Activated CD4-positive, alpha-beta T cell treated with anti-CD3 and anti-CD28 coated beads for 36 hours (primary cell): ENCODE measurements around the gene FAM167B. TPM values are rescaled to one million over a fixed set of nuclear protein-coding genes. Genes with fewer than 3 reads are reported as not detected.

Experiments
- ATAC-seq: fragments of 200-7000 bp; cut with Tn5 transposase; one replicate; pipeline ENCODE4 v1.10.0; 2021; ENCODE audit warnings: mild to moderate bottlenecking, moderate library complexity
- CTCF ChIA-PET: fragments of 350-600 bp; sonication (Branson Sonifier 250); formaldehyde crosslinking; loops from one replicate; lab custom pipeline; 2021; ENCODE audit warnings: antibody characterized with exemption; lab: Charles Lee
- POLR2A ChIA-PET: fragments of 350-600 bp; sonication (Branson Sonifier 250); formaldehyde crosslinking; loops from one replicate; lab custom pipeline; 2021; ENCODE audit warnings: antibody characterized with exemption, inconsistent platforms; lab: Charles Lee
- DNase-seq: peaks from one replicate; pipeline ENCODE4 v3.0.0-alpha.2; 2020
- H3K27ac Mint-ChIP-seq: one replicate; pipeline ENCODE4 v1.8.0; 2021; ENCODE audit warnings: mixed read lengths
- H3K27me3 Mint-ChIP-seq: one replicate; pipeline ENCODE4 v1.8.0; 2021; ENCODE audit warnings: mixed read lengths
- H3K36me3 Mint-ChIP-seq: one replicate; pipeline ENCODE4 v1.8.0; 2021; ENCODE audit warnings: low read depth, mixed read lengths
- H3K4me1 Mint-ChIP-seq: one replicate; pipeline ENCODE4 v1.8.0; 2021; ENCODE audit warnings: mixed read lengths
- H3K4me3 Mint-ChIP-seq: one replicate; pipeline ENCODE4 v1.8.0; 2021; ENCODE audit warnings: mild to moderate bottlenecking, moderate library complexity, mixed read lengths
- H3K9me3 Mint-ChIP-seq: one replicate; pipeline ENCODE4 v1.8.0; 2021; ENCODE audit warnings: low read depth, mixed read lengths
- intact Hi-C, 2 experiments: fragments of 100-400 bp; cut with DNase I in 1 of 2; cut with micrococcal nuclease in 1 of 2; formaldehyde crosslinking; loops; one replicate each; pipeline versions ENCODE4 v1.14.2 to v1.15.1; 2022 to 2024; cut with DNase I, micrococcal nuclease
- total RNA-seq, 2 experiments: library from RNA; stranded (reverse); gene quantifications; one replicate each; pipeline ENCODE4 v1.2.3, GENCODE V29; 2021

The FAM167B gene
- total RNA-seq, result under 1 TPM; 0.72 to 0.82 TPM

GRCh38 chr1:32246888-32247273 is at the start of gene FAM167B:
Gene FAM167B, plus strand, starts transcription at chr1:32247222. Its CDS starts 200 bp downstream, at chr1:32247422.
- Mint-ChIP-seq H3K4me1 (peaks cover 48% of the 10 kb centered on the region), H3K36me3 (peaks cover 10% of the 10 kb centered on the region), H3K27me3 (no peaks in the 10 kb centered on the region), H3K27ac (peak within 1 kb of the TSS; percentile 92), H3K4me3 (peak within 1 kb of the TSS; percentile 22), H3K9me3 (no peaks in the 10 kb centered on the region)
- ChIA-PET CTCF (interaction anchor here (0.5 to 5.9 kb wide), 7 partner anchors 7 to 148 kb away, joined by 3 to 45 read pairs (median 4); no protein-coding TSS in a partner anchor), POLR2A (interaction anchor here (0.7 kb wide), 2 partner anchors 9 to 148 kb away, joined by 3 to 6 read pairs; no protein-coding TSS in a partner anchor)
- DNase-seq (no peak), ATAC-seq (no peak)
- intact Hi-C loops, result loop anchor here in 1 of 2 experiments (5.0 kb wide), 1 partner anchor 75 kb away; no protein-coding TSS in a partner anchor

- POLR2A ChIA-PET, result interaction anchor here (0.6 to 1.3 kb wide), 3 partner anchors 13 to 429 kb away, joined by 4 to 7 read pairs (median 4); no protein-coding TSS in a partner anchor
- CTCF ChIA-PET, result interaction anchor here (1.1 to 2.0 kb wide), 4 partner anchors 17 to 90 kb away, joined by 3 to 6 read pairs (median 5); partner anchors contain the start of gene KPNA6
- no peak for DNase-seq
- H3K27me3 Mint-ChIP-seq, result no peaks in the 10 kb centered on the region
- no peak for ATAC-seq
- no peak overlapping the region for H3K4me3 Mint-ChIP-seq
- peaks cover 38% of the 10 kb centered on the region for H3K36me3 Mint-ChIP-seq
- H3K4me1 Mint-ChIP-seq, result peaks cover 74% of the 10 kb centered on the region
- intact Hi-C loops, result no loop called here
- H3K27ac Mint-ChIP-seq, result no peak overlapping the region
- H3K9me3 Mint-ChIP-seq, result no peaks in the 10 kb centered on the region
These were observed 49.2 kb upstream of the FAM167B start for GRCh38 chr1:32197837-32198236.

DNA sequence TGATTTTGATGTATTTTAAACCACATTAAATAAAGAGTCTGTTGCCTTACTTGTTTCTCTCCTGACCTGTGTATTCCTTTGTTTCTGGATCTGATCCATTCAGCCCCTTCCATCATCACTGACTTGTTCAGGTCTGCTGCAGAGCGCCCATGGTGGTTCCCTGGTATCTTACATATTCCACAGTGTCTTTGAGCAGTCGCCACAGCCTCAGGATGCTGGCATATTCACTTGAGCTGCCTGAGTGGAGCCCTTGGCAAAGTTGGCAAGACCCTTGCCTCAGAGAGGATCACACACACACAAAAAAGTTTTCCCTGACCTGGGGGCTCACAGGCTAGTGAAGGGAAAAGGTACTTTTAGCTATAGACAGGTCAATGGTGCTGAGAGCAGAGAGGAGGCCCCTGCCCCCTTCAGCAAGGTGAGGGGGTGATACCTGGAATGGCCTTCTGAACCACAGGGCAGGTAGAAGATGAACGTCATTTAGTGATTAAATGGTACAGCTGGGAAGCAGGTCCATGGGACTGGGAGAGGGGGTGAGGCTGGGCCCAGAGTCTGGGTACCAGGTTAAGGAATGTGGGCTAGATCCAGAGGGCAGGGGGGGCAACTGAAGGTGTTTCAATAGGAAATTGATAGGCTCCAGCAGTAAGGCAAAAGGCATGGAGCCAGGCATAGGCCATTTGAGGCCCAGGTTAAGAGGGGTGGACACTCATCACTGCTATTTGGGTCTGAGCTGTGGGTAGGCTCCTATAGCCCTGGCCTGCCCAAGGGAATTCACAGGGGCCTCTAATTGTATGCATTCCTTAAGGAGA is 48.6 kb upstream of the FAM167B start:
- DNase-seq, result no peak
- H3K27me3 Mint-ChIP-seq, result no peaks in the 10 kb centered on the region
- ChIA-PET CTCF (interaction anchor here (1.1 to 2.0 kb wide), 4 partner anchors 17 to 91 kb away, joined by 3 to 6 read pairs (median 5); partner anchors contain the start of gene KPNA6), POLR2A (no interaction called here)
- no peak for ATAC-seq
- peaks cover 33% of the 10 kb centered on the region for H3K36me3 Mint-ChIP-seq
- peak overlapping the region; percentile 32 for H3K27ac Mint-ChIP-seq
- peaks cover 69% of the 10 kb centered on the region for H3K4me1 Mint-ChIP-seq
- H3K9me3 Mint-ChIP-seq, result no peaks in the 10 kb centered on the region
- H3K4me3 Mint-ChIP-seq, result no peak overlapping the region
- intact Hi-C loops, result no loop called here

DNA sequence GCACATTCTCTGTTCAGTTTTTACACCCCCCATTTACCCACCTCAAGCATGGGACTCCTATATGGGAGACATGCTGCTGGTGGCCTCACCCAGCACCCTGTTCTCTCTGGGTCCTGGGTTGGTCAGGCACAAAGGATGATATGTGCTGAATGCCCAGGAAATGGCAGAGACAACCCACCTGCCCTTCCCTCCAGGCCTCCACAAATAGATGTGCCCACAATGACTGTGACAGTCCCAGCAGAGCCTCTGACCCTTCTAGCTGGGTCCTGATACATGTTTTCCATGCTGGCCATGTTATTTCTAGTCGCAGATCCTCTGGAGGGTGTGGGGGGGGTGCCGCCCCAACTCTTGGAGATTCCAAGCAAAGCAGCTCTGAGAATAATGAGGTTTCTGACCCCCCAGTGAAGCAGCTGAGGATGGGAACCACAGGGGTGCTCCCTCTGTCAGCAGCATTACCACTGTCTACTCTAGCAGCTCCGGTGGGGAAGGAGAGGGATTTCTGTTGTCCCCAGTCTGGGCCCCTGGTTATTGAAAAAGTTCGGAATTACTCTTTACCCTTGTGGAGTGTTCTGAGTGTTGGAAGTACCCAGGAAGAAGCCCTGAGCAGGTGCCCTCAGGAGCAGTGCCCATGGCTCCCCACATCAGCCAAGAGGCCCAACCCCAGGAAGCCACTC is 47.8 kb upstream of the FAM167B start:
- intact Hi-C loops, result no loop called here
- DNase-seq (no peak), ATAC-seq (no peak)
- POLR2A ChIA-PET, result no interaction called here
- Mint-ChIP-seq H3K4me3 (no peak overlapping the region), H3K27ac (no peak overlapping the region), H3K4me1 (peaks cover 66% of the 10 kb centered on the region), H3K36me3 (peaks cover 27% of the 10 kb centered on the region), H3K27me3 (no peaks in the 10 kb centered on the region), H3K9me3 (no peaks in the 10 kb centered on the region)
- CTCF ChIA-PET, result interaction anchor here (2.0 kb wide), 1 partner anchor 88 kb away, joined by 6 read pairs; no protein-coding TSS in a partner anchor

- intact Hi-C loops, result loop anchor here (1.0 to 5.0 kb wide), 8 partner anchors 19 to 213 kb away; partner anchors contain the start of genes BSDC1 (in 1 of the 2), EIF3I (in 1 of the 2), KPNA6 (in 1 of the 2) and TMEM234 (in 1 of the 2)
- H3K27me3 Mint-ChIP-seq, result no peaks in the 10 kb centered on the region
These were observed 47.3 kb upstream of the FAM167B start for GRCh38 chr1:32199717-32200072.

DNA sequence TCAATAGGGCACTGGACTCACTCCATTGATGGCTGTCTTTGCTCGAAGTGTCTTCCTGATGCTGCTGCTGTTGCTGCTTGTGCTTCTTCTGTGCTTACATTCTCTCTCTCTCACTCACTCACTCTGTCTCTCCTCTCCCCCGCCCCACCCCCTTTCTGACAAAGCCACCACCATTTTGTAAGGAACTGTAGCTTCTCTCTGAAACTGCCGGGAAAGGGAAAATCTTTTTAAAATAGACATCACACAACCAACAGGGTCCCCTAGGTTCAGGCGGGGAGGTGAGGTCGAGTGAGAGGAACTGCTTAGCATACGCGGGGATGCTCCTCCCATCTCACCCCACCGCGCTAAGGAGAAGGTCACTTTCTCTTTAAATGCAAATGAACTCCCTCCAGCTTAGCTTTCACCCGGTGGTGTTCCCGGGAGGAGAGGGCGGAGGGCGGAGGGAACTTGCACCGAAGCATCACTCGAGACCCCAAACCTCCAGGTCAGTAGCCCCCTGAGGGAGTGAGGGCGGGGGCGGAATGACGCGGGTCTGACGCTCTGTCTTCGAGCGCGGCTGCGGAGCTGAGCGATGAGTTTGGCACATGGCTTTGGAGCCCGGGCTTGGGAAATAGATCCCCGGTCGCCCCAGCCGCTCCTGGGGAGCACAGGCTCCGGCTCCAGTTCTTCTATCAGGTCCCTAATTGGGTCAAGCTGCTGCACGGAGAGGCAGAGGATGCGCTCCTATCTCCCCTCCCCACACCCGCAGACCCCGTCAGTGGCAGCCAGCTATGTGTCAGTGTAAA is 46.6 kb upstream of the FAM167B start, which contains the start of gene CCDC28B:
CCDC28B (plus strand) TSS at position 370 of the 785 bp plus-strand sequence. CDS start 1,341 bp downstream, outside the sequence.
- Mint-ChIP-seq H3K27me3 (no peaks in the 10 kb centered on the region), H3K36me3 (peaks cover 14% of the 10 kb centered on the region), H3K27ac (peak within 1 kb of the TSS; percentile 86), H3K4me1 (peaks cover 57% of the 10 kb centered on the region), H3K9me3 (no peaks in the 10 kb centered on the region), H3K4me3 (peak within 1 kb of the TSS; percentile 71)
- peak; percentile 53 for ATAC-seq
- ChIA-PET CTCF (interaction anchor here (0.5 to 3.2 kb wide), 6 partner anchors 16 to 553 kb away, joined by 3 to 16 read pairs (median 4); no protein-coding TSS in a partner anchor), POLR2A (interaction anchor here (0.6 to 1.8 kb wide), 5 partner anchors 9 to 136 kb away, joined by 3 to 7 read pairs (median 6); partner anchors contain the start of genes MARCKSL1, TMEM39B and TXLNA)
- peak; percentile 77 for DNase-seq
- intact Hi-C loops, result loop anchor here (1.0 to 5.0 kb wide), 10 partner anchors 20 to 212 kb away; partner anchors contain the start of genes EIF3I (in 2 of the 2), TMEM234 (in 2 of the 2), BSDC1 (in 1 of the 2) and KPNA6 (in 1 of the 2)

More at GRCh38 chr1:32199717-32200072, 47.3 kb upstream of the FAM167B start:
- CTCF ChIA-PET, result interaction anchor here (3.2 kb wide), 1 partner anchor 17 kb away, joined by 16 read pairs; no protein-coding TSS in a partner anchor
- POLR2A ChIA-PET, result interaction anchor here (1.6 to 1.8 kb wide), 3 partner anchors 19 to 136 kb away, joined by 6 to 7 read pairs (median 6); partner anchors contain the start of genes MARCKSL1, TMEM39B and TXLNA
- ATAC-seq, result no peak
- no peak for DNase-seq
- Mint-ChIP-seq H3K4me3 (peak overlapping the region; percentile 71), H3K9me3 (no peaks in the 10 kb centered on the region), H3K27ac (peak overlapping the region; percentile 86), H3K4me1 (peaks cover 62% of the 10 kb centered on the region), H3K36me3 (peaks cover 21% of the 10 kb centered on the region)

GRCh38 chr1:32201011-32201855 is 45.8 kb upstream of the FAM167B start:
- Mint-ChIP-seq H3K27me3 (no peaks in the 10 kb centered on the region), H3K4me3 (peak overlapping the region; percentile 71), H3K36me3 (peaks cover 7% of the 10 kb centered on the region), H3K4me1 (peaks cover 51% of the 10 kb centered on the region), H3K27ac (peak overlapping the region; percentile 85), H3K9me3 (no peaks in the 10 kb centered on the region)
- ChIA-PET POLR2A (interaction anchor here (0.5 to 1.8 kb wide), 6 partner anchors 21 to 258 kb away, joined by 3 to 7 read pairs (median 5); partner anchors contain the start of genes LCK, MARCKSL1, TMEM39B and TXLNA), CTCF (interaction anchor here (0.5 to 3.2 kb wide), 9 partner anchors 15 to 555 kb away, joined by 3 to 16 read pairs (median 3); no protein-coding TSS in a partner anchor)
- peak; percentile 90 for DNase-seq
- intact Hi-C loops, result loop anchor here (1.0 to 5.0 kb wide), 8 partner anchors 20 to 211 kb away; partner anchors contain the start of genes EIF3I (in 2 of the 2), TMEM234 (in 2 of the 2), KPNA6 (in 1 of the 2) and TMEM39B (in 1 of the 2)
- peak; percentile 51 for ATAC-seq

- Mint-ChIP-seq H3K4me3 (peak overlapping the region; percentile 90), H3K36me3 (peaks cover 8% of the 10 kb centered on the region), H3K27ac (no peak overlapping the region), H3K4me1 (peaks cover 34% of the 10 kb centered on the region), H3K27me3 (no peaks in the 10 kb centered on the region), H3K9me3 (no peaks in the 10 kb centered on the region)
- POLR2A ChIA-PET, result interaction anchor here (0.8 to 1.0 kb wide), 3 partner anchors 19 to 131 kb away, joined by 3 to 4 read pairs (median 3); no protein-coding TSS in a partner anchor
- CTCF ChIA-PET, result interaction anchor here (0.5 to 2.0 kb wide), 6 partner anchors 10 to 490 kb away, joined by 3 to 9 read pairs (median 4); no protein-coding TSS in a partner anchor
- ATAC-seq (no peak), DNase-seq (no peak)
- intact Hi-C loops, result loop anchor here (1.0 to 5.0 kb wide), 7 partner anchors 17 to 207 kb away; partner anchors contain the start of genes BSDC1 (in 1 of the 2), EIF3I (in 1 of the 2), KPNA6 (in 1 of the 2) and TMEM234 (in 1 of the 2)
These were observed 42.1 kb upstream of the FAM167B start for GRCh38 chr1:32204943-32205361.
